ENCODE results near the gene BMPR1A.

DNA sequence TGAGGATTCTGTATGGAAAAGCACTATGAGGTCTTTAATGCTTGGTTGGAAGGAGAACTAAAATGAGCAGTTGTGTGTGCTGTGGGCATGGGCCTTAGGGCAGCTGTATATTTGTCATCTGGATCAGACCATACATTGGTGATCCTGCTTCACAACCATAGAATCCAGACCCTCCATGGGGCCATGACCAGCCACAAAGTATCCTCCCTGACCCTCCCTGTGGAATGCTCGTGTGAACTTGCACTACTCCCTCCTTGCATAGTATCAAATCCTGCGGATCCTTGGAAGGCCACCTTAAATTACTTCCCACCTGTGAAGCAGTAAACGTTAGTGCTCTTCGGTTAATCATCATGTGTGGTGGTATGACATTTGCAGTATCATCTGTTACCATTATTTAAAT, 67.1 kb downstream of the BMPR1A start:
- TF ChIP-seq, protein P1, sequence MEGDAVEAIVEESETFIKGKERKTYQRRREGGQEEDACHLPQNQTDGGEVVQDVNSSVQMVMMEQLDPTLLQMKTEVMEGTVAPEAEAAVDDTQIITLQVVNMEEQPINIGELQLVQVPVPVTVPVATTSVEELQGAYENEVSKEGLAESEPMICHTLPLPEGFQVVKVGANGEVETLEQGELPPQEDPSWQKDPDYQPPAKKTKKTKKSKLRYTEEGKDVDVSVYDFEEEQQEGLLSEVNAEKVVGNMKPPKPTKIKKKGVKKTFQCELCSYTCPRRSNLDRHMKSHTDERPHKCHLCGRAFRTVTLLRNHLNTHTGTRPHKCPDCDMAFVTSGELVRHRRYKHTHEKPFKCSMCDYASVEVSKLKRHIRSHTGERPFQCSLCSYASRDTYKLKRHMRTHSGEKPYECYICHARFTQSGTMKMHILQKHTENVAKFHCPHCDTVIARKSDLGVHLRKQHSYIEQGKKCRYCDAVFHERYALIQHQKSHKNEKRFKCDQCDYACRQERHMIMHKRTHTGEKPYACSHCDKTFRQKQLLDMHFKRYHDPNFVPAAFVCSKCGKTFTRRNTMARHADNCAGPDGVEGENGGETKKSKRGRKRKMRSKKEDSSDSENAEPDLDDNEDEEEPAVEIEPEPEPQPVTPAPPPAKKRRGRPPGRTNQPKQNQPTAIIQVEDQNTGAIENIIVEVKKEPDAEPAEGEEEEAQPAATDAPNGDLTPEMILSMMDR (IDR thresholded peaks at IDR 0.05): no peak
- no peak for TF ChIP-seq HMGXB4 (CRISPR knock-in tag; IDR thresholded peaks at IDR 0.05)
- TF ChIP-seq, protein P2, sequence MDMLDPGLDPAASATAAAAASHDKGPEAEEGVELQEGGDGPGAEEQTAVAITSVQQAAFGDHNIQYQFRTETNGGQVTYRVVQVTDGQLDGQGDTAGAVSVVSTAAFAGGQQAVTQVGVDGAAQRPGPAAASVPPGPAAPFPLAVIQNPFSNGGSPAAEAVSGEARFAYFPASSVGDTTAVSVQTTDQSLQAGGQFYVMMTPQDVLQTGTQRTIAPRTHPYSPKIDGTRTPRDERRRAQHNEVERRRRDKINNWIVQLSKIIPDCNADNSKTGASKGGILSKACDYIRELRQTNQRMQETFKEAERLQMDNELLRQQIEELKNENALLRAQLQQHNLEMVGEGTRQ (CRISPR knock-in tag; IDR thresholded peaks at IDR 0.05): no peak
- TF ChIP-seq ZNF121 (CRISPR knock-in tag; IDR thresholded peaks at IDR 0.05): no peak
- TF ChIP-seq, protein P3, sequence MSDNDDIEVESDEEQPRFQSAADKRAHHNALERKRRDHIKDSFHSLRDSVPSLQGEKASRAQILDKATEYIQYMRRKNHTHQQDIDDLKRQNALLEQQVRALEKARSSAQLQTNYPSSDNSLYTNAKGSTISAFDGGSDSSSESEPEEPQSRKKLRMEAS (CRISPR knock-in tag; IDR thresholded peaks at IDR 0.05): no peak
